HG03097 (cell line): ENCODE data around the gene PTOV1.

Experiments used
- ATAC-seq: cut with Tn5 transposase; IDR thresholded peaks from one replicate; pipeline ENCODE4 v1.9.1; 2021; ENCODE audit not compliant: unreplicated experiment, low FRiP score

The PTOV1 gene

DNA sequence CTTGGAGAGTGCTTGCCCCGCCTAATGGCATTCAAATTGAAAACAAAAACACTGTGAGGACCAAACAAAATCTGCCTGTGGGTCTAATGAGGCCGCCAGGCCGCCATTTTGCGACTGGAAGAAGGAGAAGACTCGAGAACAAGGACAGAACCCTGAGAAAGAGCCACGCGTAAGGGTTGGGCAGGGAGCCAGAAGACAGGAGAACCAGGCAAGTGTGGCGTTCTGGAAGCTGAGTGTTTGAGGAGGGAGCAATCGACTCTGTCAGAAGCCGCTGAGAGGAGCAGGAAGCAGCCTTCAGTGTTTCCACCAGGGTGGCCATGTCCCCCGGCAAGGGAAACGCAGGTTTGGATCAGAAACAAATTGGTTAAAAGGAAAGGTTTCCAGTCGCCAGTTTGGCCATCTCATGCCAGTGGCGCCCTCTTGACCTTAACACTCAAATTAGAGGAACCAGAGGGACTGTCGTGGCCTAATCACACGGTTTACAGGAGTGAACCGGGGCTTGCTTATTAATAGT, 10.2 kb upstream of the PTOV1 start:
- no peak for ATAC-seq

DNA sequence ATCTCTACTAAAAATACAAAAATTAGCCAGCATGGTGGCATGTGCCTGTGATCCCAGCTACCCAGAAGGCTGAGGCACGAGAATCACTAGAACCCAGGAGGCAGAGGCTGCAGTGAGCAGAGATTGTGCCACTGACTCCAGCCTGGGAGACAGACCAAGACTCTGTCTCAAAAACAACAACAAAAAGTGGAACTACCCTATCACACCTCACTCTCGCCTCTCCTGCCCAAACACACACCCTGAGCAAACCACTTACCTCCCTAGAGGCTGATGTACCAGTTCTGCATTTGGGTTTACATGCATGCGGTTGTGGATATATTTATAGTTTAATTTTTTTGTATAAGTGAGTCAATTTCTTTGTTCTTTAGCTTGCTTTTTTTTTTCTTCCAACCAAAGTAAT, 7.7 kb upstream of the PTOV1 start:
- no peak for ATAC-seq

DNA sequence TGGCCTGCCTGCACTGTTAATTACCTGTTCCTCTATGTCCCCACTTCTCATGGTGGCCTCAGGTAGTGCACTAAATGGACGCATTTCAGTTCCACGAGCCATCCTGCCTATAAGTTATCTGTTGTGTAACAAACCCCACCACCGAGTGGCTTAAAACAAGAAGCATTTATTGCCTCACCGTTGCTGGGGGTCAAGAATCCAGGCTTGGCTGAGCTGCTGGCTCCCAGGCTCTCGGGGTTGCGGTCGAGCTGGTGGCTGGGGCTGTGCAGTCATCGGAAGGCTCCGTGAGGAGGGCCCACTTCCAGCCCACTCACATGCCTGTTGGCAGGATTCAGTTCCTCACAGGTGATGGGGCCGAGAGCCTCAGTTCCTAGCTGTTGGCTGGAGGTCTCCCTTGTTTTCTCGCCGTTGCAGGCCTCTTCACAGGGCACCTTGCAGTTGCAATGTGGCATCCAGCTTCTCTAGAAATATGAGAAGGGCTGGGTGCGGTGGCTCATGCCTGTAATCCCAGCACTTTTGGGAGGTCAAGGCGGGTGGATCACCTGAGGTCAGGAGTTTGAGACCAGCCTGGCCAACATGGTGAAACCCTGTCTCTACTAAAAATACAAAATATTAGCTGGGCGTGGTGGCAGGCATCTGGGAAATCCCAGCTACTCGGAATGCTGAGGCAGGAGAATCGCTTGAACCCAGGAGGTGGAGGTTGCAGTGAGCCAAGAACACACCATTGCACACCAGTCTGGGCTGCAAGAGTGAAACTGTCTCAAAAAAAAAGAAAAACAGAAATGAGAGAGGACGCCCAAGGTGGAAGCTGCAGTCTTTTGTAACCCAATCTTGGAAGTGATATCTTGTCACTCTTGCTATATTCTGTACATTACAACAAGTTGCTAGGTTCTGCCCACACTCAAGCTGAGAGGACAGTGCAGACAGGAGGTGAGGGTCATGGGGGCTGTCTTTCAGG, 6.5 kb upstream of the PTOV1 start:
- no peak for ATAC-seq

DNA sequence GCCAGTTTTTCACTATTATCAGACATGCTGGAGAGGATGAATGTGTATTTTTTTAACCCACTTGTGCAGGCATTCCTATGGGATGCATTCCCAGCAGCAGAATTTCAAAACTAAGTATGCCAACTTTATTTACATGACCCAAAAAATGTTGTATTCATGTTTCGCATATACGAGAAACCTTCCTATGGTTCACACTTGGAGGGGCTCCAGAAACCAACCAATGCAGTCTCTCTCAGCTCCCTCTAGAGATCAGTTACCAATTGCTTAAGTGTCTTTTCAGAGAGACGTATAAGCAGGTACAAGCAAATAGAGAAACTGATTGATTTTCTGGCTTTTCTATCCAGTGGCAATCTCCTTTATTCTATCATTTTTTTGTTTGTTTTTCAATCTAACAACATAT, 5.5 kb upstream of the PTOV1 start:
- no peak for ATAC-seq

DNA sequence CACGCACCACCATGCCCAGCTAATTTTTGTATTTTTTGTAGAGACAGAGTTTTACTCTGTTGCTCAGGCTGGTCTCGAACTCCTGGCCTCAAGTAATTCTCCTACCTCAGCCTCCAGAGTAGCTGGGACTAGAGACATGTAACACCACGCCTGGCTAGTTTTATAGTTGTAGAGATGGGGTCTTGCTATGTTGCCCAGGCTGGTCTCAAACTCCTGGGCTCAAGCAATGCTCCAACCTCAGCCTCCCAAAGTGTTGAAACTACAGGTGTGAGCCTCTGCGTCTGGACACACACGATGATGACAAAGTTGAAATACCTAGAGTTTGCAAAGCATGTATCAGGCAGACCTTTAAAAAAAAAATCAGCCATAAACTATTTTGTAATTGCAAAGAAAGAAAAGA, 4.6 kb upstream of the PTOV1 start:
- ATAC-seq: no peak

DNA sequence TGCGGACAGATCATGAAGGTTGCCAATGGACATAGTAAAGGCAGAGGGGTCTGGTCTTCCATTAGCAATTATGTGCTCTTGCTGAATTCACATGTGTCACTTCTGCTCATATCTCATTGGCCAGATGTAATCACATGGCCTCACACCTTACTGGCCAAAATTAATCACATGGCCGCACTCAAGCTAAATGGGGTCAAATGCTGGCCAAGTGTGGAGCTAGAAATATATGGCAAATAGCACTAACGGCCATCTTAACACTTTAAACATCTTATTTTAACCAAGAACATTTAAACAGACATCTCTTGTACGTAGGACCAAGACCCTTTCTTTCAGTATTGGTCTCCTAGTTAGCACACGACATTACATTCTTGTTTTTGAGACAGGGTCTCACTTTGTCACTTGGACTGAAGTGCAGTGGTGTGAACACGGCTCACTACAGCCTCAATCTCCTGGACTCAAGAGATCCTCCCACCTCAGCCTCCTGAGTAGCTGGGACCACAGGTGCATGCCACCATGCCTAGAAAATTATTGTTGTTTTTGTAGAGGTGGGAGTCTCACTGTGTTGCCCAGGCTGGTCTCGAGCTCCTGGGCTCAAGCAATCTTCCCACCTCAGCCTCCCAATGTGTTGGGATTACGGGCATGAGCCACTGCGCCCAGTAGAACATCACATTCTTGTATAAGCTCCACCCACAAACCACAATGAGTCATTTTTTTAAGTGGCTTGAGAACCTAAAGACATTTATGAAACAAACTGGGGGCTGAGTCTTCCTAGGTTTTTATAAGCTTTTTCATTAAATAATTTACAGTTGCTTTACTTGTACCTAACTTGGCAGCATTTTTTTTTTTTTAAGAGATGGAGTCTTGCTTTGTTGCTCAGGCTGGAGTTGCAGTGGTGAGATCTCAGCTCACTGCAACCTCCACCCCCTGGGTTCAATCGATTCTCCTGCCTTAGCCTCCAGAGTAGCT, 2.9 kb upstream of the PTOV1 start:
- ATAC-seq: no peak

DNA sequence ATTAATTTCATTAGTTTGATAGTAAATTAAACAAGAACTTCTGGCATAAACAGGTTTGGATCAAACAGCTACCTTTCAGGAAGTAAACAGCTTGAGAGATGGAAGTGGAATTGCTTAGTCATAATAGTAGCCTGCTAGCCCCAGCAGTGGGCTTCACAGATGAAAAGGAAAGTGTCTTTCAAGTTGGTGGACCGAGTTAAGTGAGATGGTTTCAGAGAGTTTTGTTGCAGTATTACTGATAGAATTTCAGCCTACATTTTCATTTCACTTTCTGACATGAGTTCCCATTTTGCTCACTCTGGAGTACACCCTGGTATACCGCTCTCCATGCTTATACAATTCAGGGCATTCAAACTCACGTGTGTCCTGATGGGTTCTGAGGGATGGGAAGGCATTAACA, 2.0 kb upstream of the PTOV1 start:
- no peak for ATAC-seq

DNA sequence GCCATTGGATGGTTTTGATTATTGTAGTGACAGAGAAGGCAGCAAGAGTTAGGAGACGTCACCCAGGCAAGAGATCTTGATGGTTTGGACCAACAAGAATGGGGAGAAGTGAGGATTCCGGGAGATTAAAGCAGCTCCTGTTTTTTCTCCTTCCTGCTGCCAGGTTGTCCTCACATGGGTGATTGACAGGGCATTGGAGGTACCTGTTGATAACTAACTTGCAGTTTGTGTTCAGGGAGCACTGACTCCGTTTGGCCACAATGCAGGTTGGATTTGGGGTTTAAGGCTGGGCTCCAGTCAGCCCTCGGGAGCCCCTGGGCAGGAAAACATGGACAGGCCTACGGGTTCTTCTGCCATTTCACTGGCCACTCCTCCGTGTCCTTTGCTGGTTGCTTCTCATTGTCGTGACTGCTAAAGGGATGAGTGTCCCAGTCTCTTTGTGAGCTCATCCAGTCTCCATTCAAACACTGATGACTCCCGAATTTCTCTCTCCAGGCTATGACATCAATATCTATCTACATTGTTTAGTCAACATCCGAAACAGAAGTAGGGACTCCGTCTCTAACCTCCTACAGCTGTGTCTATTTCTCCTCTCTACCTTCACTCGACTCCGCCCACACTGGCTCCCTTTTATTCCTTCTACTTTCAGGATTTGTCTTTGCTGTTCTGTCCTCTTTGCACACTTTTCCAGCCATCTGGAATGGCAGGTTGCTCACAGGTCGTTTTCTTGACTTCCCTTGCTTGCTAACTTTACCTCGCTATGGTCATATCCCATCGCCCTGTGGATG, 1.3 kb upstream of the PTOV1 start:
- no peak for ATAC-seq

DNA sequence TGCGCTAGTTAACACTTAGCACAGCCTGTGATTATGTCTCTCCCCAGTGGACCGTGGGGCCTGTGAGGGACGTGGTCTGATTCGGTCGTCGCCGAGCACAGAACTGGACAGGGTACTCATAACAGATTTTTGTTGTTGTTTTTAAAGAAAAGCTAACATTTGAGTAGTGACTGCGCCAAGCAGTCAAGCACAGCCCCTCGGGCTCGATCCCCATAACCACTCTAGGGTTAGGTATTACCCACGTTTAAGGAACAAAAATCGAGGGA, 805 bp upstream of the PTOV1 start:
- ATAC-seq: no peak

DNA sequence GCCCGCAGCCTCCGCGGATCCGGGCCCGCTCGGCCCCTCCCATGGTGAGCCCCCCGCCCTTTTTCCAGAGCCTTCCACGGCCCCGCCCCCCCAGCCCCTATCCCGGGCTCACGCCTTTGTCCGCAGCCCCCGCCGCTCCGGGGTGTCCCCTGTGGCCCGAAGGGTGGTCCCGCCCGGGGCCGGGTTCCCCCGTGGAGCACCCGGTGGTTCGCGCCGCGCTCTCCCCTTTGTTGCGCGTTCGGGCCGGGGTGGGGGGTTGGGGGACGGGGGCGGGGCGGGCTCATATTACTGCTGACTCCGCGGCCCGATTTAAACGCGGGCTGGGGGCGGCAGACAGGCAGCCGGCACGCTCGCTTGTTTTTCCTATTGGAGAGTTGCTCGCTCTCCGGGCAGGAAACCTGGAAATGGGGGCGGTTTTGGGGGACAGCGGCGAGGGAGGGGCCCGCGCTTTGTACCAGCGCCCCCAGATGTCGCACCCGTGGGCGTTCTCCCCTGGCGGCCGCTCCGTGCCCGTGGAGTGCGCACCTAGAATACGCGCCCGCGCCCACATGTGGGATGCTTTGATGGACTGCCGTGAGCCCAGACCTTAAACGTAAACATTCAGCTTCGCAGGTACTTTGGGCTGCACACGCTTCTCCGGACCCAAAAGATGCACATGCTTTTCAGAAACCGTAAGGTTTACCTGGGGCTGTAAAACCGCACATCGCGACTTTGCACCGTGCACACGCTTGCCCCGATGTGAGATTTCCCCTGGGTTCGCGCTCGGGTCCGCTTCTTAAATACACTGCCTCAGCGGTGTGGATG, 699 bp downstream of the PTOV1 start:
- no peak for ATAC-seq

DNA sequence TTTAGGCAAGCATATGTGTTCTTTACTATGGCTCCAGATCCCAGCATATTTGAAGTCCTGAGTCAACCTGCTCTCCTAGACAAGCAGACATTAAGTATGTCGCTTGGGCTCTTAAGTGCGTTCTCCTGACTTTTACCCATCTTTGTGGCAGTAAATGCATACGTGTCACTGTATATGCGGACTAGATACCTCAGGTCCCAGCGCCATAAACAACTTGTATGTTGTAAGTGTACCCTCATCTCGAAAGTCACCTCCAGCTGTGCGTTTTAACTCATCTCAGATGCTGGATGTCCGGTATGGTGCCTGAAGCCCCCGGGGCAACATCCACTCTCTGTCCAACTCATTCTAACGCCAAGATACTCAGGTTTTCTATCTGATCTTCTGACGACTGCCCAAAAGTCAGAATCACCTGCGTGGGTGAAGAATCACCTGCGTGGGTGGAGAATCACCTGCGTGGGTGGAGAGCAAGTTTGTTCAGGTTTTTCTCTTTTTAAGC, 1.7 kb downstream of the PTOV1 start:
- no peak for ATAC-seq

DNA sequence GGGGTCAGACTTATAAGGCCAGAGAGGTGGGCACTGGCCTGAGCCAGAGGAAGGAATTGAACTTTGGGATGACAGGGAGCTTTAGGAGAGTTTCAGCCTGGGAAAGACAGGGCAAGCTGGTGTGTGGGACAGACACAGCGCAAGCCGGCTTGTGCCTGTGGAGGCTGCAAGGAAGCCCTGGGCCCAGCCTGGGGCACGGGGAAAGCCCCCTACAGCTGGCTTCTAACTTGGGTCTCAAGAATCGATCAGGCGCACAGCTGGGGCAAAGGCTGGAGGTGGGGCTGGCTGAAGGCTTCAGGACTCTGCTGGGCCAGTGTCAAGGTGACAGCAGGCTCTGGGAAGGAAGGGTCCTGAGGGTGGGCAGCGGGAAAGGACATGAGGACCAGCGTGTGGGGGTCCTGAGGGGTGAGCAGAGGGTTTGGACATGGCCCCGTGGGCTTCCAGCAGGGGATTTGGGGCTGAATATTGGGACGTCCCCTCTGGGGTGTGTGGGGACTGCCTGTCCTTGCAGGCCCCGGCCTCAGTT, 3.0 kb downstream of the PTOV1 start:
- no peak for ATAC-seq

DNA sequence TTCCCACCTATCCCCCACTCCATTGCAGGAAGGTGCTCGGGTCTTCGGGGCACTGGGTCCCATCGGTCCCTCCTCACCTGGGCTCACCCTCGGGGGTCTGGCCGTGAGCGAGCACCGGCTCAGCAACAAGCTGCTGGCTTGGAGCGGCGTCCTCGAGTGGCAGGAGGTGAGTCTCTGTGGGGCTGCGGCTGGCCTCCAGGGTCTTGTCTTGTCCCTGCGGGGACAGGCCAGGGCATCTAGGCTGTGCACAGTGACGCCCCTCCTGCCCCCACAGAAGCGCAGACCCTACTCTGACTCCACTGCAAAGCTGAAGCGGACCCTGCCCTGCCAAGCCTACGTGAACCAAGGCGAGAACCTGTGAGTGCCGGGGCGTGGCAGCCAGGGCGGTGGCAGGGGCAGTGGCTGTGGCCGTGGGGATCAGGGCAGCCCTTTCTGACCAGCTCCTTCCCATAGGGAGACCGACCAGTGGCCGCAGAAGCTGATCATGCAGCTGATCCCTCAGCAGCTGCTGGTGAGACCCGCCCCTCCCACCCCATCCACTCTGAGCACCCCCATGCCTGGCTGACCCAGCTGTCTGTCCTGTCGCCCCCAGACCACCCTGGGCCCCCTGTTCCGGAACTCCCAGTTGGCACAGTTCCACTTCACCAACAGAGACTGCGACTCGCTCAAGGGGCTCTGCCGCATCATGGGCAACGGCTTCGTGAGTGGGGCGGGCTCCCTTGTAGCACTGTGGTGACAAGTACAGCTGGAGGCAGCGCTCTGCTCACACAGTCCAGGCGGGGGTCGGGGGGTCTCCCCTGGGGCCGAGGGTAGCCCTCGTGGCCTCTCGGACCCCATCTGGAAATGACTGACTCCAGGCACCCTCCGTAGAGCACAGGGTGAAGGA, 3.7 kb downstream of the PTOV1 start:
- no peak for ATAC-seq

DNA sequence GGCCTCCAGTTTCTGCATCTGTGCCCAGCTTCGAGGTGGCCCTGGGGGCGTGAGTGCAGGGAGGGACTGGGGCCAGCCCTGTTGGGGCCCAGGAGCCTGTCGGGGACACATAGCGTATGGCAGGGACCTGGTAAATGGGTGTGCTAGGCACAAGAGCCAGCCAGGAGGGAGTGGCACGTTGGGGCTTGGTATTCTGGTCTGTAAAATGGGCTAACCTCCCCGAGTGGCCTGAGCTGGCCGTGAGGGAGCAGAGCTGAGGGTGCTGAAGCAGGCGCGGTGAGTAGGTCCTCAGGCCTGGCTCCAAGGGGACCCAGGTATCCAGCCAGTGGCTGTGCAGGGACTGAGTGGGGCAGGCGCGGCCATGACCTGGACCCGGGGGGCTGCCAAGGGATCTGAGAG, 4.3 kb downstream of the PTOV1 start:
- ATAC-seq: no peak

DNA sequence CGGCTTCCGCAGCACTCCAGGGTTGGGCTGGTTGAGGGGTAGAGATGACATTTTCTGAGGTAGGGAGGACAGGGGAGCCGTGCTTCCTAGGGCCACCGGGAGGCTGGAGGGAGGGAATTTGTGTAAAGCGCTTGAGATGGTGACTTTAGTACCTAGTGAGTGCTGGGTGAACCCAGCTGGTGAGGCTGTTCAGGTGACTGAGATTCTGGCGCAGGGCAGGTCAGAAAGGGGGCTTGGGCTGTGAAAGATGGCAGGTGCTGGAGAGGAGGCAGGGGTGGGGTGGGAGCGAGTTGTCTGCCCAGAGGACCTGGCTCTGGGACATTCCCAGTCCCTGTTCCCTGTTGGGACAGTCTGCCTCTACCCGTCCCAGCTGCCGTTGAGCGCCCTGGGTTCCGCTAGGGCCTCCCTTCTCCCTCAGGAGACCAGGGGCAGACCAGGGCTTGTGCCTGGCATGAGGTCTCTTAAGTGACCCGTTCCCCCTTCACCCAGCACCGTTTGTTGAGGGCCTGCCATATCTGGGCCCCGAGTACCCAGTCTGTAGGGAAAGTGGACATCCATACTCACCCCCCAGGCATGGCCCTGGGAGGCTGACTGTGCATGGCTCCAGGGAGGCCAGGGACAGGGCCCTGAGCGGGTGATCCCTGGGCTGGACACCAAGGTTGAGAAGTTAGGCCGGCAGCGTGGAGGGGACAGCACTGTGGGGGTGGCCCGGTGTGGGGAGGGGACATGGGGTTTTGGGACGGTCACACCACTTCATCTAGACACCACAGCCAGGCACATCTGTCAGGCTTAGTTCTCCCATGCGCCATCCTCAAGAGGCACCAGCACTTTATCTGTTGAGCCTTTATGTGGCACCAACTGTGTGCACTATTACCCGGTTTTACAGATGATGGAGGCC, 5.0 kb downstream of the PTOV1 start:
- no peak for ATAC-seq

DNA sequence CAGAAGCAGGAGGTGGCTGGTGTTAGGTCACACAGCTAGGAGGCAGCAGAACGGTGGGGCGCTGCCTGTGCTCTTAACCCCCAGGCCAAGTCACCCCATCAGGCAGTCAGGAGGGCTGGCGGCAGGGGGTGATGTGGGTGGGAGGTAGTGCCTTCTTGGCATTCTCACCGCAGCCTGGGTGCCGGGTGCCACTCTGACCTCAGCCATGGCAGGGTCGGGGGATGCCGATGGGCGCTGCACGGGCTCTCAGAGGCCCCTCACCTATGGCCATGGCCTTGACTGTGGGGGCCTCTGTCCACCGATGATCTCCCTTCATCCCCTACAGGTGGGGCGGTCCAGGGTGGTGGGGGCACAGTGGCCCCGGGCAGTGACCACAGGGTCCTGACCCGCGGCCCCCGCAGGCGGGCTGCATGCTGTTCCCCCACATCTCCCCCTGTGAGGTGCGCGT, 5.6 kb downstream of the PTOV1 start:
- no peak for ATAC-seq

DNA sequence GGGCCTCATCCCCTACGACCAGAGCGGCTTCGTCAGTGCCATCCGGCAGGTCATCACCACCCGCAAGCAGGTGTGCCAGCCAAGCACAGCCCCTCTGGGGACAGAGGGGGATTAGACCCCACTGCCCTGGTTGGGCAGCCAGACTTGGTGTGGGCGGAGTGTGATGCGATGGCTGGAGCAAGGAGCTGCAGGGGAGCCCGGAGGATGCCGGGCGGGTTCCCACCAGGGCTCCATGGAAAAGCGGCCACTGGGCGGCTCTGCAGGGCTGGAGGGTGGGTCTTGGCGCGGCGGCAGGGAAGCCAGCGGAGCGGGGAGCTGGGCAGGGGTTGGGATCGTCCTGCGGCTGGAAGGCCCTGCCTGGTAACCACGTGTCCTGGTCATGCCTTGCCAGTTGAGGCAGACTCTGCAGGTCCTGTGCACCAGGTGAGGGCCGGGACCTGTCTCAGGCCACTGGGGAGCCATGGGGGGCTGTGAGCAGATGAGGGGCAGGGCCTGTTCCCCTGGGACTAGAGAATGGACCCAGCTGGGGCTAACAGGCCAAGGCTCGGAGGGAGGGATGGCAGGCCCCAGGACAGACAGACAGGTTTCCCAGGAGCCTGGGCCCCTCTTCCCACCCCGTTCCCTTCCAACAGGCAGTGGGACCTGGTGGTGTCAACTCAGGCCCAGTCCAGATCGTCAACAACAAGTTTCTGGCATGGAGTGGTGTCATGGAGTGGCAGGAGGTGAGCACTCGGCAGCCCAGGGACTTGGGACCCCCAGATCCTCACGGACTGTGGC, 6.3 kb downstream of the PTOV1 start:
- no peak for ATAC-seq
